HG03103 (cell line): ENCODE results near the gene EPHA2.

Experiments
- ATAC-seq: cut with Tn5 transposase; IDR thresholded peaks from one replicate; pipeline ENCODE4 v1.9.1; 2021; ENCODE audit warnings: low read depth; ENCODE audit not compliant: unreplicated experiment

The EPHA2 gene

GRCh38 chr1:16184557-16185303 is 28.9 kb upstream of the EPHA2 start:
- ATAC-seq, result no peak

GRCh38 chr1:16183765-16184556 is 28.1 kb upstream of the EPHA2 start:
- no peak for ATAC-seq

DNA sequence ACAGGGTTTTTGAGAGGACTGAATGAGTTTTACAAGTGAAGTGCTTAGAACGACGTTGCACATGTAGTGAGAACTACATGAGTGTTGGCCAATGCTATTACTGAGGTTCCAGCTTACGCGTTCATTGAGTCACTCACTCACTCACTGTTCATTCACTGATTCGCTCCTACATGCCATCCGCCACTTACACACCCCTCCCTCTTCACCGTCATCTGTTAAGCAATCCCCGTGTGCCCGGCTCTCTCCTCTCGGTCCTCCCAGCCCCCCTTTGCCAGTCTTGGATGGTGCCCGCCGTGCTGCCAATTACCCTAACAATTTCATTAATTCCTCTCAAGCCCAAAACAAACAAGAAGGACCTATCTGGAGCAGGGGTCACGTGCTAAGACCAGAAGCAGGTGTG is 27.3 kb upstream of the EPHA2 start:
- no peak for ATAC-seq

DNA sequence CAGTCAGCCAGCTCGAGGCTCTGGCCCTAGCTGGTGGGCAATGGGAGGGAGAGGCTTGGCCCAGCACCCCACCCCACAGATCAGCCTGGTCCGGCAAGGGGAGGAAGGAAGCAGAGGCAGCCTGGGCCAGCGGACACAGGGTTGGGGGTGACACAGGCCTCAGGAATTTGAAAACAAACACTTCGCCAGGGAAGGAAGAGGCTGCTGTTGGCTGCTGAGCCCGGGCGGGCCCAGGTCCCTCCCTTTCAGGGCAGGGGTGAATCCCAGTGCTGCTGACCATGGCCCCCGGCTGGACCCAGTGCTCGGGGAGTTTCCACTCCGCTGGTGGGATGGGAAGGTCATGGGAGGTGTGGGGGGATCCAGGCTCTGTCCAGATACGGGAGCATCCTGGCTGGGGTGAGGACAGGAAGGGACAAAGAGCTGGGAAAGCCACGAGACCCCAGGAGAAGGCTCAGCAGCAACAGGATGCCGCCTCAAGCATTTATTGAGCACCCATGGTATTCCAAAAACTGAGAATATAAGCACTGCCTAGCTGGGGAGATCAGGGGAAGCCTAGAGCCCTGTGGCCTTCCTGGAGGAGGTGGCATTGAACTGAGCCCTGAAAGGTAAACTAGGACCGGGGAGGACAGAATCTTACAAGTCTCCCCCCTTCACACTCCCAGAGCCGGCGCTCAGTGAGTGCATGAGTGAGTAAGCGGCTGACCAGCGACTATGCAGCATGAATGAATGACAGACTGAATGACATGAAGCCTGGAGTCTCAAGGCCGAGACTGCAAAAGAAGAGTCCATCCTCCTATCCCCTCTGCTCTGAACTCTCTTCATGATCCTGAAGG is 26.2 kb upstream of the EPHA2 start:
- ATAC-seq, result no peak

- ATAC-seq, result no peak
These were observed 24.5 kb upstream of the EPHA2 start for GRCh38 chr1:16180291-16180824.

- no peak for ATAC-seq
These were observed 23.0 kb upstream of the EPHA2 start for GRCh38 chr1:16178596-16179497.

- ATAC-seq, result no peak
These were observed 21.4 kb upstream of the EPHA2 start for GRCh38 chr1:16177306-16177705.

- ATAC-seq, result no peak
These were observed 20.8 kb upstream of the EPHA2 start for GRCh38 chr1:16176653-16177052.

GRCh38 chr1:16175610-16176553 is 20.0 kb upstream of the EPHA2 start:
- ATAC-seq, result no peak

GRCh38 chr1:16174886-16175598 is 19.2 kb upstream of the EPHA2 start:
- ATAC-seq, result no peak

DNA sequence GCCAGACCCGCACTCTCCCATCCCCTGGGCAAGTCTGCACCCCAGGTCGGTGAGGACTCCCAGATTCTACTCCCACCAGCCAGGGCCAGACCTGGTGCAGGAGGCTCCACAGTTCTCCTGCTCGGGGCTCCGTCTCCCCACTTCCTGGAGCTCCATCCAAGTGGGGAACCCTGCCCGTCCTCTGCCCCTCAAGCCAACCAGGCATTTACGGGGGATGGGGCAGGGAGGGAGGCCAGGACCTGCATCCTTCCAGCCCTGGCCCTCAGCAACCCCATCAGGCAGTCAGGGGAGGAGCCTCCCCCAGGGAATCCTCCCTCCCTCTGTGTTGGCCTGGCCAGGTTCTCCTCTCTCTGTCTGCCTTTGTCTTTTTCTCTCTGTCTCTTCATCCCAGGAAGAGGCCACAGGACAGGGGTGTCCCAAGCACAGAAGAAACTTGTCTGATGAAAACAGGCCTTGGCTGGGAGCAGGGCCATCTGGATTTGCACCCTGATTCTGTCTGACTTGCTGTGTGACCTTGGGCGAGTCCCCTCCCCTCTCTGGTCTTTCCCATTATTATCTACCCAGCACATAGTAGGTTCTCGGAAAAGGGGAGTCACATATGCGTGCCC is 18.5 kb upstream of the EPHA2 start:
- ATAC-seq, result no peak

DNA sequence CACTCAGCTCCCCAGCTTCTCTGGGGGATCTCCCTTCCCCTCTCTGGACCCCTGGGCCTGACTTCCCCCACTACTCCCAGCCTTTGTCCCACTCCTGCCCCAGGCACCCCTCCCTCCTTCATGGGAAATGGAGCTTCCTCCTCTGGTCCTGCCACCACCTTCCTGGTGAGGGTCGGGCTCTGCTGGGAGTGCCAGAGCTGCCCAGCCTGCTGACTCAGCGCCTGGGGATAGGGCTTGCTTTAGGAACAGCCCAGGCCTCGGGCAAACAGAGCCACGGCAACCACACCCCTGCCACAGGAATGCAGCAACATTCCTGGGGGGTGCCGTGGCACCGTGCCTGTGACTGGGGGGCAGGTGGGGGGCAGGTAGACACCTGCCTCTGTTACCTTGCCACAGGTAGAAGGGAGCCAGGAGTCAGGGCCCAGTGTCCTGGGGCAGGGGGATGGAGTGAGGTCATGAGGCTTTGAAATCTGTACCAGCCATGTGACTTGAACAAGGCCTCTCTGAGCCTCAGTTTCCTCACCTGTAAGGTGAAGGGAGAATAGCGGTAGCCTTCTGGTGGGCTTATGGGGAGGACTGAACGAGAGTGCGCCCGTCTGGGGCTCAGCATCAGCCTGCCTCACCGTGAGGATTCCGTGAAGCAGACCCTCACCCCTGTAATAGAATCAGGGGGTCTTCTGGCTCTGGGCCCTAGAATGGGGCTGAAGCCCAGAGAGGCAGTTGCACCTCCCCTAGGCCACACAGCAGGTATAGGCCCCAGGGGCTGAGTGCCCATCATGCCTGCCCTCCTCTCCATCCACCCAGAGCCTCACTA is 17.8 kb upstream of the EPHA2 start:
- no peak for ATAC-seq

DNA sequence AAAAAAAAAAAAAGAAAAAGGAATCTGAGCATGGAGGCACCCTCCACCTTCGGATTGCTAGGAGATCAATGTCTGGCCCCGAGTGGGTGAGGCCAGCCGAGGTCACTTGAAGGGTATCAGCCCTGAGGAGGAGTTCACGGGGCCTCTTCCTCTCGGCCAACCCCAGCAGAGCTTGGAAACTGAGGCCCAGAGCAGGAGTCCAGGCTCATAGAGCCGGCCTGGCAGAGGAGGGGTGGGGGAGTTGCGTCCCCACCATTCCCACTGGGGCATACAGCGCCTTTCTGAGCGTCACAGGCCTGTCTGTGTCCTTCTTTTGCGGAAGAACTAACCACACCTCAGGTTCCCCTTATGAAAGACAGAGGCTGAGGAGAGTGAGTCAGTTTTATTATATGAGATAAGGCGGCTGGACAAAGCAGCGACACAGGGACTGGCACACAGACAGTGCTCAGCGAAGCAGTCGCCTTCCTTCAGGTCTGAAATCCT is 17.1 kb upstream of the EPHA2 start:
- no peak for ATAC-seq

DNA sequence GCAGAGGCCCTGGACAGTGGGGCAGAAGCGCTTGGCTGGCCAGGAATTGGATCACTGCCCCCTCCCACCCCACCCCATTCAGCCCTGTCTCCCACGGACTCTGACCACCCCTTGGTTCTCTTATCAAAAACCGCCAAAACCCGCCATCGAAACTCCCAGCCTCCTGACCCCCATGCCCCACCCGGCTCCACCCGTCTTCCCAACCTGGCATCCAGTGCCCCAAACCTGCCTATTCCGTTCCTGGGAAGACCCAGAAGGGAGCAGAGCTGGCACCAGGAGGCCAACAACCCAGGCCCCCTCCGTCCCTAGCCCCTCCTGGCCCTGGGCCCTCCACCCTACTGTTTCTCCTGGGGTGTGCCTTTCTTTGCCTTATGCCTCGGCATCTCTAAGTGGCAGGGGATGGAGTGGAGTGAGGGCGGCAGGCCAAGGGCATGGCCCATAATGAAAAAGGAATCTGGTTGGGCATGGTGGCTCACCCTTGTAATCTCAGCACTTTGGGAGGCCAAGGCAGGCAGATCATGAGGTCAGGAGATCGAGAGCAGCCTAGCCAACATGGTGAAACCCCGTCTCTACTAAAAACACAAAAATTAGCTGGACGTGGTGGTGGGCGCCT is 16.5 kb upstream of the EPHA2 start:
- ATAC-seq, result no peak

- ATAC-seq, result no peak
These were observed 15.7 kb upstream of the EPHA2 start for GRCh38 chr1:16171314-16172151.

DNA sequence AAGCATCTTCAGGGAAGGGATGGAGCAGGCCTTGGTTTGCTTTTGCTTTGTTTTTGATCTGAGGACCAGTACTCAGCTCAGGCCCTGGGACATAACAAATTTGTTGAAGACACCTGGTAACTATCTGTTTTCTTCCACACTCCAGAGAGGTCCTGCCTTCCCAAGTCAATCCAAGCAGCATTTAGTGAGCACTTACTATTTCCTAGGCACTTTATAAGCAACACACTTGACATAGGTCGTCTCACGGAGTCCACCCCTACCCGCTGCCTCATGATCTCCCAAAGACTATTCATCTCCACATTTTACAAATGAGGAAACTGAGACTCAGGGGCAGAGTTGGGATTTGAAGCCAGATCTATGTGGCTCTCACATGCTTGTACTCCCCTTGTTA is 14.4 kb upstream of the EPHA2 start:
- no peak for ATAC-seq
